ENCODE results near the gene ATP5ME.

DNA sequence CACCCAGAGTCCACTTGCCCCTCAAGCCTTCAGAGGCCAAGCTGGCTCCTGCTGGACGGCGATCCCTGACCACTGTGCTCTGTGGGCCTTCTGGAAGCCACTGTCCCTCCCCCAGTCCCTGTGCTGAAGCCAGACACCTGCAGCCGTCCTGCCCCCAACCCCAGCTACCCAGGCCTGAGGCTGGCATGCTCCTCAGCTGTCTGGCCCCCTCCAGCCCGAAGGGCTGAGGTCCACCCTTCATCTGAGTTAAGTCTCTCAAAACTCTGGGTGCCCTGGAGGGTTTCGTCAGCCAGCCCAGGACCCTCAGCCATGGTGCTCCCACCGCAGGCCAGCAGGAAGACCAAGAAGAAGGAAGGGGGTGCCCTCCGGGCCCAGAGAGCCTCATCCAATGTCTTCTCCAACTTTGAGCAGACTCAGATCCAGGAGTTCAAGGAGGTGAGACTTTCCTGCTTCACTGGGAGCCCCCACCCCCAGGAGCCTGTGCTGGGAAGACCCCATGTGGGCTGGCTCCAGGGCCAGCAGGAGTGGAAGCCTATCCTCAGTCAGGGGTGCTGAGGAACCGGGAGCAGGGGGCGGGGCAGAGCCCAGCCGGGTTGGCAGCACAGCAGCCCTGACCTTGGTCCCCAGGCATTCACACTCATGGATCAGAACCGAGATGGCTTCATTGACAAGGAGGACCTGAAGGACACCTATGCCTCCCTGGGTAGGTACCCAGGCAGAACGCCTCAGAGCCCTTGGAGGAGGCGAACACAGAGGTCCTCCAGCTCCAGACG, 4.4 kb upstream of the ATP5ME start:
- TF ChIP-seq EZH2phosphoT487 (conservative IDR thresholded peaks at IDR 0.05; ENCODE audit: low read length), result no peak
- TF ChIP-seq, protein P1, sequence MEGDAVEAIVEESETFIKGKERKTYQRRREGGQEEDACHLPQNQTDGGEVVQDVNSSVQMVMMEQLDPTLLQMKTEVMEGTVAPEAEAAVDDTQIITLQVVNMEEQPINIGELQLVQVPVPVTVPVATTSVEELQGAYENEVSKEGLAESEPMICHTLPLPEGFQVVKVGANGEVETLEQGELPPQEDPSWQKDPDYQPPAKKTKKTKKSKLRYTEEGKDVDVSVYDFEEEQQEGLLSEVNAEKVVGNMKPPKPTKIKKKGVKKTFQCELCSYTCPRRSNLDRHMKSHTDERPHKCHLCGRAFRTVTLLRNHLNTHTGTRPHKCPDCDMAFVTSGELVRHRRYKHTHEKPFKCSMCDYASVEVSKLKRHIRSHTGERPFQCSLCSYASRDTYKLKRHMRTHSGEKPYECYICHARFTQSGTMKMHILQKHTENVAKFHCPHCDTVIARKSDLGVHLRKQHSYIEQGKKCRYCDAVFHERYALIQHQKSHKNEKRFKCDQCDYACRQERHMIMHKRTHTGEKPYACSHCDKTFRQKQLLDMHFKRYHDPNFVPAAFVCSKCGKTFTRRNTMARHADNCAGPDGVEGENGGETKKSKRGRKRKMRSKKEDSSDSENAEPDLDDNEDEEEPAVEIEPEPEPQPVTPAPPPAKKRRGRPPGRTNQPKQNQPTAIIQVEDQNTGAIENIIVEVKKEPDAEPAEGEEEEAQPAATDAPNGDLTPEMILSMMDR (IDR thresholded peaks at IDR 0.05; ENCODE audit: insufficient read depth, low read length, poor library complexity, severe bottlenecking), result no peak

Data from SU-DHL-6 (cell line).